HEK293 (cell line): ENCODE results near the gene LILRB3.

Experiments used
- ATF2 ChIP-seq: fragments of 450-650 bp; formaldehyde crosslinking; IDR thresholded peaks from 2 replicates; pipeline ENCODE4 v1.5.1; 2016; ENCODE audit warnings: missing biosample characterization, missing genetic modification characterization, low read depth
- KLF1 ChIP-seq: fragments of 450-650 bp; formaldehyde crosslinking; IDR thresholded peaks from 2 replicates; pipeline ENCODE4 v1.5.1; 2016; ENCODE audit warnings: missing biosample characterization, missing genetic modification characterization
- KLF16 ChIP-seq: fragments of 450-650 bp; formaldehyde crosslinking; IDR thresholded peaks from 2 replicates; pipeline ENCODE4 v1.5.1; 2017; ENCODE audit warnings: missing biosample characterization, missing genetic modification characterization
- KLF8 ChIP-seq: fragments of 450-650 bp; formaldehyde crosslinking; IDR thresholded peaks from 2 replicates; pipeline ENCODE4 v1.5.1; 2016; ENCODE audit warnings: missing biosample characterization, missing genetic modification characterization
- PRDM10 ChIP-seq: fragments of 450-650 bp; formaldehyde crosslinking; IDR thresholded peaks from 2 replicates; pipeline ENCODE4 v1.5.1; 2016; ENCODE audit warnings: missing biosample characterization, missing genetic modification characterization
- REST ChIP-seq: fragments of 450-650 bp; formaldehyde crosslinking; IDR thresholded peaks from 2 replicates; pipeline ENCODE4 v1.5.1; 2016; ENCODE audit warnings: missing biosample characterization, missing genetic modification characterization
- SCRT1 ChIP-seq: fragments of 450-650 bp; formaldehyde crosslinking; IDR thresholded peaks from 2 replicates; pipeline ENCODE4 v1.5.1; 2016; ENCODE audit warnings: missing biosample characterization, missing genetic modification characterization, borderline replicate concordance
- SP2 ChIP-seq: fragments of 450-650 bp; formaldehyde crosslinking; IDR thresholded peaks from 2 replicates; pipeline ENCODE4 v1.5.1; 2016; ENCODE audit warnings: missing biosample characterization, missing genetic modification characterization
- ZBTB26 ChIP-seq: fragments of 450-650 bp; formaldehyde crosslinking; optimal IDR thresholded peaks from 2 replicates; pipeline ENCODE3; 2016; ENCODE audit warnings: missing biosample characterization, mild to moderate bottlenecking, missing genetic modification characterization
- ZBTB8A ChIP-seq: fragments of 450-650 bp; formaldehyde crosslinking; IDR thresholded peaks from 2 replicates; pipeline ENCODE4 v1.5.1; 2016; ENCODE audit warnings: missing biosample characterization, missing genetic modification characterization
- ZNF341 ChIP-seq: fragments of 450-650 bp; formaldehyde crosslinking; IDR thresholded peaks from 2 replicates; pipeline ENCODE4; 2016; ENCODE audit warnings: low read depth, missing biosample characterization, missing genetic modification characterization
- ZNF423 ChIP-seq: fragments of 450-650 bp; formaldehyde crosslinking; IDR thresholded peaks from 2 replicates; pipeline ENCODE4 v1.5.1; 2016; ENCODE audit warnings: missing biosample characterization, missing genetic modification characterization
- ZNF785 ChIP-seq: fragments of 450-650 bp; formaldehyde crosslinking; IDR thresholded peaks from 2 replicates; pipeline ENCODE4 v1.5.1; 2016; ENCODE audit warnings: missing biosample characterization, missing genetic modification characterization
- TF ChIP-seq, protein P1 (sequence below): fragments of 450-650 bp; formaldehyde crosslinking; IDR thresholded peaks from 2 replicates; pipeline ENCODE4 v1.5.1; 2017; ENCODE audit warnings: missing biosample characterization, missing genetic modification characterization

The LILRB3 gene

GRCh38 chr19:54189735-54190502 lies 32.9 kb downstream of the LILRB3 start (continued):
- TF ChIP-seq ZBTB26 (tag by site-specific recombination): peak; percentile 51
- TF ChIP-seq SCRT1 (tag by site-specific recombination): peak; percentile 98
- peak; percentile 89 for TF ChIP-seq SP2
- peak; percentile 99 for TF ChIP-seq KLF8 (tag by site-specific recombination)
- TF ChIP-seq PRDM10 (tag by site-specific recombination): peak; percentile 92
- peak; percentile 33 for TF ChIP-seq ATF2 (tag by site-specific recombination)
- peak; percentile 33 for TF ChIP-seq REST (tag by site-specific recombination)
- peak; percentile 94 for TF ChIP-seq KLF16 (tag by site-specific recombination)
- TF ChIP-seq ZNF785 (tag by site-specific recombination): peak; percentile 68; the same call in 1 of the 2 replicates
- TF ChIP-seq, protein P1, sequence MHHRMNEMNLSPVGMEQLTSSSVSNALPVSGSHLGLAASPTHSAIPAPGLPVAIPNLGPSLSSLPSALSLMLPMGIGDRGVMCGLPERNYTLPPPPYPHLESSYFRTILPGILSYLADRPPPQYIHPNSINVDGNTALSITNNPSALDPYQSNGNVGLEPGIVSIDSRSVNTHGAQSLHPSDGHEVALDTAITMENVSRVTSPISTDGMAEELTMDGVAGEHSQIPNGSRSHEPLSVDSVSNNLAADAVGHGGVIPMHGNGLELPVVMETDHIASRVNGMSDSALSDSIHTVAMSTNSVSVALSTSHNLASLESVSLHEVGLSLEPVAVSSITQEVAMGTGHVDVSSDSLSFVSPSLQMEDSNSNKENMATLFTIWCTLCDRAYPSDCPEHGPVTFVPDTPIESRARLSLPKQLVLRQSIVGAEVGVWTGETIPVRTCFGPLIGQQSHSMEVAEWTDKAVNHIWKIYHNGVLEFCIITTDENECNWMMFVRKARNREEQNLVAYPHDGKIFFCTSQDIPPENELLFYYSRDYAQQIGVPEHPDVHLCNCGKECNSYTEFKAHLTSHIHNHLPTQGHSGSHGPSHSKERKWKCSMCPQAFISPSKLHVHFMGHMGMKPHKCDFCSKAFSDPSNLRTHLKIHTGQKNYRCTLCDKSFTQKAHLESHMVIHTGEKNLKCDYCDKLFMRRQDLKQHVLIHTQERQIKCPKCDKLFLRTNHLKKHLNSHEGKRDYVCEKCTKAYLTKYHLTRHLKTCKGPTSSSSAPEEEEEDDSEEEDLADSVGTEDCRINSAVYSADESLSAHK (tag by site-specific recombination): 0 out of 2 replicates have a peak, but pooled peaks have one; percentile 15
- TF ChIP-seq KLF1 (tag by site-specific recombination): peak; percentile 95
- TF ChIP-seq ZNF423: peak; percentile 82
- peak; percentile 28; the same call in 1 of the 2 replicates for TF ChIP-seq ZBTB8A (tag by site-specific recombination)
- TF ChIP-seq ZNF341: peak; percentile 81
